Fibroblast of the aortic adventitia (primary cell): ENCODE results near the gene MAPKAPK5. TPM values are rescaled to one million over a fixed set of nuclear protein-coding genes. Genes with fewer than 3 reads are reported as not detected.
A peak's percentile ranks its signal among the peaks of the same experiment; 100 is the strongest.

Experiments used
- DNase-seq: peaks from one replicate; pipeline ENCODE4 v3.0.0-alpha.2; 2010; ENCODE audit warnings: low read depth
- H3K4me3 ChIP-seq: 2 replicates; pipeline ENCODE4 v1.5.1; 2011; ENCODE audit warnings: low read depth, mild to moderate bottlenecking, control low read depth, low read length, moderate library complexity
- total RNA-seq: library from RNA; depleted of rRNA; stranded (reverse); fragments of >200 nt; gene quantifications from 2 replicates; pipeline ENCODE4 v1.2.3, GENCODE V29; 2012; ENCODE audit warnings: low replicate concordance
- TF ChIP-seq, protein P1 (sequence below): IDR thresholded peaks from 2 replicates; pipeline ENCODE4 v1.5.1; 2011; ENCODE audit warnings: mild to moderate bottlenecking, low read length, control low read depth, inconsistent platforms; ENCODE audit not compliant: insufficient read depth

Gene MAPKAPK5, protein sequence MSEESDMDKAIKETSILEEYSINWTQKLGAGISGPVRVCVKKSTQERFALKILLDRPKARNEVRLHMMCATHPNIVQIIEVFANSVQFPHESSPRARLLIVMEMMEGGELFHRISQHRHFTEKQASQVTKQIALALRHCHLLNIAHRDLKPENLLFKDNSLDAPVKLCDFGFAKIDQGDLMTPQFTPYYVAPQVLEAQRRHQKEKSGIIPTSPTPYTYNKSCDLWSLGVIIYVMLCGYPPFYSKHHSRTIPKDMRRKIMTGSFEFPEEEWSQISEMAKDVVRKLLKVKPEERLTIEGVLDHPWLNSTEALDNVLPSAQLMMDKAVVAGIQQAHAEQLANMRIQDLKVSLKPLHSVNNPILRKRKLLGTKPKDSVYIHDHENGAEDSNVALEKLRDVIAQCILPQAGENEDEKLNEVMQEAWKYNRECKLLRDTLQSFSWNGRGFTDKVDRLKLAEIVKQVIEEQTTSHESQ
- 34.6 and 43.3 TPM in 2 replicates for total RNA-seq

DNA sequence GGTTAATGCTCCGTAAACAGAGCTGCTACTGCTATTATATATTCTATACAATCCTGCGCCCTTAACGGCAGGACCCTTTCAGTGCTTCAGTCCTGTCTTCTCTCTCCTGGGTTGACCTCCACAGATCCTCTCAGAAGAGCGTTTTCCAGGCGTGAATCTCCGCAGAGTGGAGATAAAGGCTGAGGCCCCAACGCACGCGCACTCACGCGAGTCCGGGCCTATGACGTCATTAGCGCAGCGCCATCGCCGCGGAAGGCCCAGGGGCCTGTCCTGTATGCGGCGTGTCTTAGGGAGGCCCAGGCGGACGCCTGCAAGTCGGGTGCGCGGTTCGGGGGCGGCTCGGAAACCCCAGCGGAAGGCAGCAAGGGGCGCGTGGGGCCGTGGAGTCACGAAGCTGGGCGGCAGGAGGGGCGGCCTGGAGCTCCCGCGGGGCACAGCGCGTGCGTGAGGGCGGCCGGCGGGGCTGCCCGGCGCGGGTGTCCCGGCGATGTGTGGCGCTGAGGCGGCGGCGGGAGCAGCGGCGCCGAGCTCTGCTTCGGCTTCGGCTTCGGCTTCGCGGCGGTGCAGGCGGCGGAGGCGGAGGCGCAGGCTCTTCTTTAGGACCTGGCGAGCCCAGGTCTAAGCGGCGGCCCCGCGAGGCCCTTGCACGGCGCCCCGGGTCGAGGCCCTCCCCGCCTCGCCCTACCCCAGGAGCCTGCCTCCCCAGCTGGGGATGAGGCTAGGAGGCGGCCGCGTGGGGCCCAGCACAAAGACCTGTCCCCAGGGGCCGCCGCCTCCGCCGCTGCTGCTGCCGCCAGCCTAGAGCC is at the start of gene MAPKAPK5:
TSS of gene MAPKAPK5 (plus strand) at position 479 of the 806 bp plus-strand sequence. CDS start 506 bp downstream, outside the sequence.
- TF ChIP-seq, protein P1, sequence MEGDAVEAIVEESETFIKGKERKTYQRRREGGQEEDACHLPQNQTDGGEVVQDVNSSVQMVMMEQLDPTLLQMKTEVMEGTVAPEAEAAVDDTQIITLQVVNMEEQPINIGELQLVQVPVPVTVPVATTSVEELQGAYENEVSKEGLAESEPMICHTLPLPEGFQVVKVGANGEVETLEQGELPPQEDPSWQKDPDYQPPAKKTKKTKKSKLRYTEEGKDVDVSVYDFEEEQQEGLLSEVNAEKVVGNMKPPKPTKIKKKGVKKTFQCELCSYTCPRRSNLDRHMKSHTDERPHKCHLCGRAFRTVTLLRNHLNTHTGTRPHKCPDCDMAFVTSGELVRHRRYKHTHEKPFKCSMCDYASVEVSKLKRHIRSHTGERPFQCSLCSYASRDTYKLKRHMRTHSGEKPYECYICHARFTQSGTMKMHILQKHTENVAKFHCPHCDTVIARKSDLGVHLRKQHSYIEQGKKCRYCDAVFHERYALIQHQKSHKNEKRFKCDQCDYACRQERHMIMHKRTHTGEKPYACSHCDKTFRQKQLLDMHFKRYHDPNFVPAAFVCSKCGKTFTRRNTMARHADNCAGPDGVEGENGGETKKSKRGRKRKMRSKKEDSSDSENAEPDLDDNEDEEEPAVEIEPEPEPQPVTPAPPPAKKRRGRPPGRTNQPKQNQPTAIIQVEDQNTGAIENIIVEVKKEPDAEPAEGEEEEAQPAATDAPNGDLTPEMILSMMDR: no peak
- peak within 1 kb of the TSS; percentile 98 for H3K4me3 ChIP-seq
- peak; percentile 94 for DNase-seq

- no peak for DNase-seq
- TF ChIP-seq, protein P1: no peak
- H3K4me3 ChIP-seq: no peak overlapping the region
Observed at GRCh38 chr12:111792856-111793235, 49.2 kb upstream of the MAPKAPK5 start.

DNA sequence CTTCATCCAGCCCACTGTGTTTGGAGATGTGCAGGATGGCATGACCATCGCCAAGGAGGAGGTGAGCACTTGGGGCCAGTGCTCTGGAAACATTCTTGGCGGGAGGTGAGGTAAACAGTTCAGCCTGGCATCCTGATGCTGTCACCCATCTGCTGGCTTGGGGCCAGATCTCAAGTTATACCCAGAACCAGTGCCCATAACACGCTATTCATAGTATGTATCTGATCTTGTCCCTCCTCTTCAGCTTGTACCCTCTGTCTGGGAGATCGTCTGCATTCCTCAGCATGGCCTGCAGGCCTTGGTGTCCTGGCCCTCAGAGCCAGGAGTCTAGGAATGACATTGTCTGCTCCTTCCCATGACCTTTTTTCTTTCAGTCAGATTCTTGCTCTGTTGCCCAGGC is 43.8 kb upstream of the MAPKAPK5 start:
- TF ChIP-seq, protein P1: no peak
- H3K4me3 ChIP-seq: no peak overlapping the region
- no peak for DNase-seq

DNA sequence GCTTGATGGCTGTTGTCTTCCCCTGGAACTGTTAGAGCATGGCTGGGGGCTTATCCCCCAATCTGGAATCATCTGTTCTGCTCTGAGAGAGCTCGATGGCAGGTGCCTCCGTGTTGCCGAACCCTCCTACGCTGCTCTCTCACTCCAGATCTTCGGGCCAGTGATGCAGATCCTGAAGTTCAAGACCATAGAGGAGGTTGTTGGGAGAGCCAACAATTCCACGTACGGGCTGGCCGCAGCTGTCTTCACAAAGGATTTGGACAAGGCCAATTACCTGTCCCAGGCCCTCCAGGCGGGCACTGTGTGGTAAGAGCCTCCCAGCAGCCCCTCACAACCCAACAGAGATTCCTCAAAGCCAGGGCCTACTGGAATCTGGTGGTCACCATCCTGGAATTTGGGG is 42.3 kb upstream of the MAPKAPK5 start:
- H3K4me3 ChIP-seq: no peak overlapping the region
- DNase-seq: no peak
- TF ChIP-seq, protein P1: no peak

DNA sequence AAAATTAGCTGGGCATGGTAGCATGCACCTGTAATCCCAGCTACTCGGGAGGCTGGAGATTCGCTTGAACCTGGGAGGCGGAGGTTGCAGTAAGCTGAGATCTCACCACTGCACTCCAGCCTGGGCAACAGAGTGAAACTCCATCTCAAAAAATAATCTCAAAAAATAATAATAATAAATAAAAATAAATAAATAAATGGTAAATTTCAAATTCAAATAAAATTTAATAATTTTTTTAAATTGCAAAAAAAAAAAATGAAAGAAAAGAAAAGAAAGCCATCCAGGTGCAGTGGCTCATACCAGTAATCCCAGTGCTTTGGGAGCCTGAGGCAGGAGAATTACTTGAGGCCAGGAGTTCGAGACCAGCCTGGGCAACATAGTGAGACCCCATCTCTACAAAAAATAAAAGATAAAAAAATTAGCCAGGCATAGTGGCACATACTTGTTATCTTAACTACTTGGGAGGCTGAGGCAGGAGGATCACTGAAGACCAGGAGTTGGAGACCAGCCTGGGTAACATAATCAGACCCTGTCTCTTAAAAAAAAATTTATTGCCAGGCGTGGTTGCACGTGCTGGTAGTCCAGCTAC is 38.9 kb upstream of the MAPKAPK5 start:
- no peak for DNase-seq
- TF ChIP-seq, protein P1: no peak
- H3K4me3 ChIP-seq: no peak overlapping the region

DNA sequence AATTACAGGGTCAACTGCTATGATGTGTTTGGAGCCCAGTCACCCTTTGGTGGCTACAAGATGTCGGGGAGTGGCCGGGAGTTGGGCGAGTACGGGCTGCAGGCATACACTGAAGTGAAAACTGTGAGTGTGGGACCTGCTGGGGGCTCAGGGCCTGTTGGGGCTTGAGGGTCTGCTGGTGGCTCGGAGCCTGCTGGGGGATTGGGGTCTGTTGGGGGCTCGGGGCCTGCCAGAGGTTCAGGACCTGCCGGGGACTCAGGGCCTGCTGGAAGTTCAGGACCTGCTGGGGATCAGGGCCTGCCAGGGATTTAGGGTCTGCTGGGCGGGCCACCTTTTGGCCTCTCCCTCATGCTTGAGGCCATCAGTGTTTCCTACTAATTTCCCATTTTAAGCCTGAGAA is 38.2 kb upstream of the MAPKAPK5 start:
- TF ChIP-seq, protein P1: no peak
- no peak overlapping the region for H3K4me3 ChIP-seq
- DNase-seq: no peak
